ENCODE measurements around the gene MUC5B. TPM values are rescaled to one million over a fixed set of nuclear protein-coding genes. Genes with fewer than 3 reads are reported as not detected.

The MUC5B gene
- total and polyA plus RNA-seq, 2 of the 13 experiments (the other 11 are each of a cell fraction or from before 2014, with no cell fraction given): 0.01 TPM; not detected in 1

DNA sequence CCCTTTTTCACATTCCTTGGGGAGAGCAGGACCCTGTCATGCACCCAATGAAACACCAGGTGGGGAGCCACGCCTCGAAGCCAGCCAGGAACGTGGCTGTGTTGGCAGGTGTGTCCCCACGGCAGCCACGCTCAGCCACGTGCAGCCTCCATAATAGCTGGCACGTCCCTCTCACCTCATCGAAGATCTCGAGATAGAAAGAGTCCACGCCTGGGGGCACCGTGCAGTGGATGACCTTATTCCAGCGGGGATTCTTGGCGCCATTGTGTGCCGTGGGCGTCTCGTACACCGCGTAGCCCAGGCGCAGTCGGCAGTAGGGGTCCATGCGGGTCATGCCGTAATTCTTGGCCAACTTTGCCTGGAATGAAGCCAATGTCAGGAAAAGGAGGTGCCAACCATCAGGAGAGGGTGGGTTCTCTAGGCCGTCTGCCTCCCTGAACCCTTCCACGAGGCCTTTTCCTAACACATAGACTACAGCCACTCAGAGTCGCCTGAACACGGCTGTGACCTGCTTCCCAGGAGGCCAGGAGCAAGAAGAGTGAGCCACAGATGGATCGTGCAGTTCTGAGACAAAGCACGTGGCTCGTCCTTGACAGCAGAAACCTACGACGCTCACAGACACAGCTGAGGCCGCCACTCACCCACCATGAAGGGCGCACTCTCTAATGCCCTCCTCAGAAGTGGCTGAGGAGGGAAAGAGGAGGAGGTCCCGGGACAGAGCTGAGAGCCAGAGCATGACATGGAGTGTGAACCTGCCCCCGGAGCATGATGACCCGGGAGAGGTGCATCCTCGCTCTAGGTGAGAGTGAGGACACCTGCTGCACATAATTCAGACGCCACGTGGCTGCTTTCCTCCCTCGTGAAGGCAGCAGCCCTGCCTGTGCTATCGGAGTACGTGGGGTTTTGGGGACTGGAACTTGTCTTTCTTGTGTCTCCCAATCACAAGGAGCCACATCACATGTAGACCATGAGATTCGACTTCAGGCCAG, 67.5 kb downstream of the MUC5B start (continued):
- TF ChIP-seq ZNF605 (CRISPR knock-in tag; IDR thresholded peaks at IDR 0.05) (no peak), ZNF512B (CRISPR knock-in tag; IDR thresholded peaks at IDR 0.05; ENCODE audit: borderline replicate concordance) (no peak), RFX1 (IDR thresholded peaks at IDR 0.05) (no peak)

- H3K79me2 ChIP-seq (ENCODE audit: insufficient read depth, low read length): peaks cover 9% of the 10 kb centered on the region
- H4K20me1 ChIP-seq (ENCODE audit: insufficient read depth, low read length): no peaks in the 10 kb centered on the region
- peaks cover 38 to 69% of the 10 kb centered on the region in 2 experiments; a peak in 4 of 5 replicates for H3K36me3 ChIP-seq (replicated peaks in 1 of 2; ENCODE audit: control insufficient read depth in 1 of 2, insufficient read depth in 2 of 2, low read length in 2 of 2)
- H3K9me3 ChIP-seq (ENCODE audit: low read length): no peaks in the 10 kb centered on the region
- H3K4me1 ChIP-seq (ENCODE audit: insufficient read depth, low read length): no peaks in the 10 kb centered on the region
- TF ChIP-seq ZNF747 (CRISPR knock-in tag; IDR thresholded peaks at IDR 0.05; ENCODE audit: borderline replicate concordance) (no peak), PRDM15 (CRISPR knock-in tag; IDR thresholded peaks at IDR 0.05) (no peak), AGO2 (optimal IDR thresholded peaks at IDR 0.05; ENCODE audit: low read depth, low read length) (peak; percentile 31), ZNF329 (CRISPR knock-in tag; IDR thresholded peaks at IDR 0.05; ENCODE audit: low read depth) (no peak)
- H3K9ac ChIP-seq (ENCODE audit: insufficient read depth, low read depth, low read length): no peak overlapping the region
- WGBS (ENCODE audit: low lambda C conversion rate): over 99% methylated on average over 44 of the region's 46 CpGs
- no TSS peak for BruUV-seq (replicated peaks)
- no peak for ATAC-seq
- no peaks in the 10 kb centered on the region; a peak in 1 of 5 replicates for H3K27me3 ChIP-seq (ENCODE audit: control insufficient read depth in 1 of 2, insufficient read depth in 2 of 2, low read length in 2 of 2)
- H3K4me2 ChIP-seq (ENCODE audit: low read depth, low read length): no peak overlapping the region
- CTCF ChIA-PET (ENCODE audit: low intra/inter-chr PET ratio, low total read pairs): no interaction called here
- H3K4me3 ChIP-seq (replicated peaks in 1 of 3; ENCODE audit: insufficient read depth in 1 of 3, low read depth in 2 of 3, low read length in 3 of 3): no peak overlapping the region
- no peak overlapping the region for H2AFZ ChIP-seq (ENCODE audit: low read length)
- in situ Hi-C loops (cut with HindIII; ENCODE audit: extremely low pct_ligation_motif_present, low pct_unique_long_range_greater_than_20kb): loop anchor here (10.0 kb wide), 1 partner anchor 93 kb away; the partner anchor contains the start of gene BRSK2
- H3K27ac ChIP-seq (ENCODE audit: extremely low read length, insufficient read depth, low read length): no peak overlapping the region
- POLR2A ChIA-PET: no interaction called here
- no peak for FAIRE-seq
- DNase-seq (ENCODE audit: low spot score): no peak
- intact Hi-C loops (cut with micrococcal nuclease; ENCODE audit: unreplicated experiment): no loop called here
Measured at GRCh38 chr11:1291295-1292017, 68.6 kb downstream of the MUC5B start.

Data from HepG2 (cell line).